H9 (cell line): ENCODE data around the gene NUP214. TPM values are rescaled to one million over a fixed set of nuclear protein-coding genes. Genes with fewer than 3 reads are reported as not detected.

Experiments used
- DNase-seq: peaks from one replicate; pipeline ENCODE4 v3.0.0-alpha.2; 2017
- H2AFZ ChIP-seq: one replicate; pipeline ENCODE4 v1.6.1; 2013; ENCODE audit warnings: mild to moderate bottlenecking, low read length, control low read depth, moderate library complexity
- H2AK5ac ChIP-seq: 2 replicates; pipeline ENCODE4 v1.6.1; 2013; ENCODE audit warnings: low read length, control low read depth, mixed read lengths; ENCODE audit not compliant: insufficient read length
- H2BK120ac ChIP-seq: one replicate; pipeline ENCODE4 v1.6.1; 2013; ENCODE audit warnings: low read depth, mild to moderate bottlenecking, low read length, control low read depth, inconsistent platforms; ENCODE audit not compliant: poor library complexity, severe bottlenecking
- H2BK12ac ChIP-seq: 2 replicates; pipeline ENCODE4 v1.6.1; 2013; ENCODE audit warnings: low read length, control low read depth, mixed read lengths, low read depth; ENCODE audit not compliant: insufficient read length
- H2BK15ac ChIP-seq: 2 replicates; pipeline ENCODE4 v1.6.1; 2013; ENCODE audit warnings: low read depth, low read length, control low read depth
- H2BK20ac ChIP-seq: one replicate; pipeline ENCODE4 v1.6.1; 2013; ENCODE audit warnings: low read depth, mild to moderate bottlenecking, low read length, control low read depth, inconsistent platforms; ENCODE audit not compliant: poor library complexity, severe bottlenecking
- H2BK5ac ChIP-seq: 2 replicates; pipeline ENCODE4 v1.6.1; 2013; ENCODE audit warnings: low read length, control low read depth, mixed read lengths; ENCODE audit not compliant: insufficient read length
- H3K14ac ChIP-seq: 2 replicates; pipeline ENCODE4 v1.6.1; 2013; ENCODE audit warnings: low read length, control low read depth; ENCODE audit not compliant: insufficient read depth
- H3K18ac ChIP-seq: 2 replicates; pipeline ENCODE4 v1.6.1; 2013; ENCODE audit warnings: low read depth, mild to moderate bottlenecking, mixed read lengths, low read length, control low read depth; ENCODE audit not compliant: insufficient read length
- H3K23ac ChIP-seq: 2 replicates; pipeline ENCODE4 v1.6.1; 2013; ENCODE audit warnings: low read length, control low read depth, mixed read lengths, low read depth; ENCODE audit not compliant: insufficient read length
- H3K23me2 ChIP-seq: 2 replicates; pipeline ENCODE4 v1.6.1; 2013; ENCODE audit warnings: low read depth, mild to moderate bottlenecking, mixed read lengths, low read length, control low read depth; ENCODE audit not compliant: insufficient read length, poor library complexity, severe bottlenecking
- H3K27ac ChIP-seq: 2 replicates; pipeline ENCODE4 v1.5.1; 2013; ENCODE audit warnings: low read length, control low read depth, mixed read lengths, low read depth; ENCODE audit not compliant: insufficient read length
- H3K27me3 ChIP-seq: 2 replicates; pipeline ENCODE4 v1.6.1; 2013; ENCODE audit warnings: low read length, control low read depth, inconsistent platforms; ENCODE audit not compliant: insufficient read depth
- H3K4ac ChIP-seq: 2 replicates; pipeline ENCODE4 v1.6.1; 2013; ENCODE audit warnings: low read depth, mild to moderate bottlenecking, control low read depth, inconsistent platforms, low read length, moderate library complexity
- H3K4me1 ChIP-seq: 2 replicates; pipeline ENCODE4 v1.6.1; 2013; ENCODE audit warnings: low read length, control low read depth, inconsistent platforms; ENCODE audit not compliant: insufficient read depth
- H3K4me2 ChIP-seq: 2 replicates; pipeline ENCODE4 v1.6.1; 2013; ENCODE audit warnings: low read length, control low read depth, mixed read lengths; ENCODE audit not compliant: insufficient read length, insufficient read depth
- H3K56ac ChIP-seq: 2 replicates; pipeline ENCODE4 v1.6.1; 2013; ENCODE audit warnings: low read depth, mild to moderate bottlenecking, mixed read lengths, low read length, control low read depth; ENCODE audit not compliant: insufficient read length
- H3K79me1 ChIP-seq: 2 replicates; pipeline ENCODE4 v1.6.1; 2013; ENCODE audit warnings: low read depth, mild to moderate bottlenecking, moderate library complexity, low read length, control low read depth, inconsistent platforms; ENCODE audit not compliant: insufficient read depth, poor library complexity, severe bottlenecking
- H3K79me2 ChIP-seq: 2 replicates; pipeline ENCODE4 v1.6.1; 2013; ENCODE audit warnings: low read length, control low read depth, inconsistent platforms; ENCODE audit not compliant: insufficient read depth
- H3K9ac ChIP-seq: 2 replicates; pipeline ENCODE4 v1.6.1; 2013; ENCODE audit warnings: low read length, control low read depth, mixed read lengths; ENCODE audit not compliant: insufficient read length; ENCODE audit errors: extremely low read depth
- H3K9me3 ChIP-seq: one replicate; pipeline ENCODE4 v1.6.1; 2013; ENCODE audit warnings: low read depth, low read length, inconsistent platforms; ENCODE audit not compliant: control insufficient read depth
- H3T11ph ChIP-seq: one replicate; pipeline ENCODE4 v1.6.1; 2013; ENCODE audit warnings: mild to moderate bottlenecking, low read length, control low read depth, inconsistent platforms
- H4K20me1 ChIP-seq: one replicate; pipeline ENCODE4 v1.6.1; 2013; ENCODE audit not compliant: control insufficient read depth, insufficient read length, insufficient read depth
- H4K5ac ChIP-seq: 2 replicates; pipeline ENCODE4 v1.6.1; 2013; ENCODE audit warnings: low read depth, mild to moderate bottlenecking, mixed read lengths, low read length, control low read depth; ENCODE audit not compliant: insufficient read length
- H4K8ac ChIP-seq: replicated peaks from 2 replicates; pipeline ENCODE4 v1.6.1; 2013; ENCODE audit warnings: low read length, control low read depth, mixed read lengths, low read depth; ENCODE audit not compliant: insufficient read length
- H4K91ac ChIP-seq: 2 replicates; pipeline ENCODE4 v1.6.1; 2013; ENCODE audit warnings: low read depth, mild to moderate bottlenecking, moderate library complexity, mixed read lengths, low read length, control low read depth; ENCODE audit not compliant: insufficient read length
- H3K27ac Mint-ChIP-seq, 3 experiments: 2 replicates in 2 of 3; 3 replicates in 1 of 3; pipeline ENCODE4 v1.8.0; 2020 to 2021; ENCODE audit warnings: mixed read lengths in 3 of 3, mild to moderate bottlenecking in 1 of 3, moderate library complexity in 1 of 3
- H3K27me3 Mint-ChIP-seq: 2 replicates; pipeline ENCODE4 v1.8.0; 2021; ENCODE audit warnings: low read depth, mild to moderate bottlenecking, moderate library complexity, mixed read lengths
- H3K36me3 Mint-ChIP-seq, 3 experiments: 2 replicates in 2 of 3; 3 replicates in 1 of 3; pipeline ENCODE4 v1.8.0; 2020 to 2021; ENCODE audit warnings: low read depth in 3 of 3, mixed read lengths in 3 of 3; ENCODE audit not compliant: insufficient read depth in 1 of 3
- H3K4me1 Mint-ChIP-seq, 2 experiments: 2 replicates each; pipeline ENCODE4 v1.8.0; 2020; ENCODE audit warnings: mixed read lengths in 2 of 2
- H3K4me3 Mint-ChIP-seq, 2 experiments: 2 replicates in 1 of 2; 3 replicates in 1 of 2; pipeline ENCODE4 v1.8.0; 2020 to 2021; ENCODE audit warnings: mild to moderate bottlenecking in 2 of 2, mixed read lengths in 2 of 2, moderate library complexity in 1 of 2
- H3K9me3 Mint-ChIP-seq, 2 experiments: 2 replicates in 1 of 2; 3 replicates in 1 of 2; pipeline ENCODE4 v1.8.0; 2020; ENCODE audit warnings: mild to moderate bottlenecking in 2 of 2, mixed read lengths in 2 of 2, moderate library complexity in 1 of 2
- WGBS: extraction: QIAGEN DNeasy Blood & Tissue Kit; methylation state at CpG from one replicate; pipeline ENCODE4 v1.1.7; 2013; ENCODE audit warnings: missing lambda C conversion rate, low lambda C conversion rate, mixed read lengths; ENCODE audit not compliant: insufficient read length; ENCODE audit errors: extremely low coverage; 5-methylcytosine and 5-hydroxymethylcytosine counted together
- total RNA-seq: library from RNA; stranded (reverse); gene quantifications from 2 replicates; pipeline ENCODE4 v1.2.1, GENCODE V29; 2021
- TF ChIP-seq, protein P1 (sequence below): fragments of 200-600 bp; sonication (generic); conservative IDR thresholded peaks from 3 replicates; pipeline ENCODE4 v1.8.0; 2021; ENCODE audit warnings: antibody characterized with exemption, mild to moderate bottlenecking

The NUP214 gene
- total RNA-seq, 1 experiment from 2014 or later: 53.8 TPM

DNA sequence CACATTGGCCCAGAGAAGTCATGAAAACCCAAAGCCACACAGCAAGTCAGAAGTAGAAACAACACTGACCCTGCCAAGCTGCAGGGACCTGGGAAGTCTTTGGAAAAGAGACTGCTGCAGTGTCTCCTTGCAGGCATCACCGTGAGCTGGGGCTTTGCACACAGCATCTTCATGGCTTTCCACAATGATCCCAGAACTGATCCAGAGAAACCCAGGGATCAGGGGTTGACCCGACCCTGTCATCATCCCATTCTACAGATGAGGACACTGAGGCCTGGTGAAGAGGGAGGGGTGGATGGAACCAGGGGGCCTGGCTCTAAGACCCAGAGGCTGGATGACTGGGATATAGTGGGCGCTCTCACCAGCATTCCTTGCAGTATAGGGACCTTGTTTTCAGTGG lies 155.3 kb downstream of the NUP214 start:
- Histone ChIP-seq H2AFZ (no peak overlapping the region), H3K56ac (no peak overlapping the region), H4K8ac (no peak overlapping the region), H4K20me1 (peaks cover 6% of the 10 kb centered on the region), H4K5ac (no peak overlapping the region), H3K27ac (no peak overlapping the region), H2BK12ac (no peak overlapping the region), H3K9me3 (no peaks in the 10 kb centered on the region), H3K4me2 (no peak overlapping the region), H2BK120ac (no peak overlapping the region), H3K18ac (no peak overlapping the region), H2BK15ac (no peak overlapping the region), H3K14ac (no peak overlapping the region), H3T11ph (no peak overlapping the region), H3K4ac (no peak overlapping the region), H4K91ac (no peak overlapping the region), H3K27me3 (peaks cover 10% of the 10 kb centered on the region; the same call in 1 of the 2 replicates), H2AK5ac (no peak overlapping the region), H3K23ac (no peak overlapping the region), H3K79me1 (no peaks in the 10 kb centered on the region), H3K9ac (no peak overlapping the region), H2BK20ac (no peak overlapping the region), H3K4me1 (peaks cover 3% of the 10 kb centered on the region; the same call in 1 of the 2 replicates), H3K79me2 (no peaks in the 10 kb centered on the region), H3K23me2 (peaks cover 9% of the 10 kb centered on the region), H2BK5ac (no peak overlapping the region)
- no peaks in the 10 kb centered on the region; a peak in 2 of 5 replicates for H3K9me3 Mint-ChIP-seq
- TF ChIP-seq, protein P1, sequence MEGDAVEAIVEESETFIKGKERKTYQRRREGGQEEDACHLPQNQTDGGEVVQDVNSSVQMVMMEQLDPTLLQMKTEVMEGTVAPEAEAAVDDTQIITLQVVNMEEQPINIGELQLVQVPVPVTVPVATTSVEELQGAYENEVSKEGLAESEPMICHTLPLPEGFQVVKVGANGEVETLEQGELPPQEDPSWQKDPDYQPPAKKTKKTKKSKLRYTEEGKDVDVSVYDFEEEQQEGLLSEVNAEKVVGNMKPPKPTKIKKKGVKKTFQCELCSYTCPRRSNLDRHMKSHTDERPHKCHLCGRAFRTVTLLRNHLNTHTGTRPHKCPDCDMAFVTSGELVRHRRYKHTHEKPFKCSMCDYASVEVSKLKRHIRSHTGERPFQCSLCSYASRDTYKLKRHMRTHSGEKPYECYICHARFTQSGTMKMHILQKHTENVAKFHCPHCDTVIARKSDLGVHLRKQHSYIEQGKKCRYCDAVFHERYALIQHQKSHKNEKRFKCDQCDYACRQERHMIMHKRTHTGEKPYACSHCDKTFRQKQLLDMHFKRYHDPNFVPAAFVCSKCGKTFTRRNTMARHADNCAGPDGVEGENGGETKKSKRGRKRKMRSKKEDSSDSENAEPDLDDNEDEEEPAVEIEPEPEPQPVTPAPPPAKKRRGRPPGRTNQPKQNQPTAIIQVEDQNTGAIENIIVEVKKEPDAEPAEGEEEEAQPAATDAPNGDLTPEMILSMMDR: no peak
- peaks cover 14 to 28% of the 10 kb centered on the region in 2 experiments for H3K4me1 Mint-ChIP-seq
- H3K36me3 Mint-ChIP-seq: no peaks in the 10 kb centered on the region; a peak in 1 of 7 replicates
- no peak overlapping the region; a peak in 1 of 5 replicates for H3K4me3 Mint-ChIP-seq
- no CpG with 5 or more reads among the region's 3 CpGs for WGBS
- no peak for DNase-seq
- no peak overlapping the region for H3K27ac Mint-ChIP-seq
- peaks cover 65% of the 10 kb centered on the region for H3K27me3 Mint-ChIP-seq
